Muscle layer of duodenum (tissue), 2 donors: ENCODE data around the gene TIPARP.

Experiments
- H3K27ac ChIP-seq: one replicate; pipeline ENCODE4 v1.7.0; 2013; ENCODE audit warnings: mild to moderate bottlenecking, low read length
- H3K27me3 ChIP-seq: one replicate; pipeline ENCODE4 v1.7.0; 2013; ENCODE audit warnings: low read depth, mild to moderate bottlenecking, control low read depth, low read length
- H3K36me3 ChIP-seq, 2 donors: one replicate each; pipeline ENCODE4 v1.7.0; 2013; ENCODE audit warnings: low read length in 2 of 2, control low read depth in 1 of 2, mild to moderate bottlenecking in 1 of 2; ENCODE audit not compliant: insufficient read depth in 2 of 2, control insufficient read depth in 1 of 2
- H3K4me1 ChIP-seq, 2 donors: one replicate each; pipeline ENCODE4 v1.7.0; 2013; ENCODE audit warnings: low read length in 2 of 2, mild to moderate bottlenecking in 2 of 2, control low read depth in 1 of 2, moderate library complexity in 1 of 2; ENCODE audit not compliant: insufficient read depth in 2 of 2, control insufficient read depth in 1 of 2
- H3K4me3 ChIP-seq, 2 donors: one replicate each; pipeline ENCODE4 v1.7.0; 2013; ENCODE audit warnings: low read length in 2 of 2, low read depth in 1 of 2, mild to moderate bottlenecking in 1 of 2
- H3K9me3 ChIP-seq, 2 donors: one replicate each; pipeline ENCODE4 v1.7.0; 2013; ENCODE audit warnings: low read length in 2 of 2, control low read depth in 1 of 2, mild to moderate bottlenecking in 1 of 2; ENCODE audit not compliant: control insufficient read depth in 1 of 2
- donor health status: healthy.

The TIPARP gene

DNA sequence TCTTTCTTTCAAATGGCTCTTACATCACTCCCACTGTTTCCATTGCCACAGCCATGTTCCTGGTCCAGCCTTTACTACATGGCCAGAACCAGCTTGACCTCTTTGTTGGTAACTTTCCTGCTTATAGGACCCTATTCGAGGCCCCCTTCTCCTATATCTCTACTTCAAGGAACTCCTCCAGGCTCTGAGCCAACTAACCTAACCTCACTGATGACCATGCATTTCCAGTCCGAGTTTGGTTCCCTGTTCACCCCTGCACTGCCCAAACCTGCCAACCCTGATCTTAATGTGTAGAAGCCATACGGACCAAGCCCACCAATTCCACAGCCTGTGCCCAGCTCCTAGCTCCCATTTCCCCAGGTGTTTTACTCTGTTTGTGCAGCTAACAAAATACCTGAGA lies 38.4 kb upstream of the TIPARP start:
- H3K4me1 ChIP-seq: no peaks in the 10 kb centered on the region

DNA sequence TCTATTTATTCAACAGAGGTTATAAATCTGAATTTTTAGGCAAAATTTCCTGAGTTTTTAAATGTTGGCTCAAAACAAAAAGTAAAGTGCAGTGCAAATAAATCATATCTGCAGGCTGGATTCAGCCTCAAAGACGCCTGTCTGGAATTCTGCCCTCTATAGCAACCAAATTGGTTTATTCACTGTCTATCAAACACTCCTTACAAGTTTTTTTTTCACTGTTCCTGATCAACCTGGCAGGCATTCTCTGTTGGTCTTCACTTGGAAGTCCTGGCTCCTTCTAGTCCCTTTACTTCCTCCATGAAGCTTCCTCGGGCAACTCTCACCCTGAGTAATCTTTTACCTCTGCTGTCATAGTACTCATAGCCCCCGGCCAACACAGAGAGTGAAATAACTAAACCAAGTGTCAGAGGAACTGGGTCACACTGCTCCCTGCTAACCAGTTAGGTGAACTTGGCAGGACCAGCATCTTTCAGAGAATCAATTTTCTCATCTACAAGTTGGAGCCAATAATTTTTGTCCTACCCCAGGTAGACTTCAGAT lies 36.8 kb upstream of the TIPARP start:
- no peak overlapping the region for H3K4me3 ChIP-seq

More for the DNA sequence above, 38.4 kb upstream of the TIPARP start:
- no peak overlapping the region for H3K27ac ChIP-seq
- H3K36me3 ChIP-seq: no peaks in the 10 kb centered on the region
- H3K9me3 ChIP-seq: no peaks in the 10 kb centered on the region
- no peaks in the 10 kb centered on the region for H3K27me3 ChIP-seq
- H3K4me3 ChIP-seq: no peak overlapping the region

DNA sequence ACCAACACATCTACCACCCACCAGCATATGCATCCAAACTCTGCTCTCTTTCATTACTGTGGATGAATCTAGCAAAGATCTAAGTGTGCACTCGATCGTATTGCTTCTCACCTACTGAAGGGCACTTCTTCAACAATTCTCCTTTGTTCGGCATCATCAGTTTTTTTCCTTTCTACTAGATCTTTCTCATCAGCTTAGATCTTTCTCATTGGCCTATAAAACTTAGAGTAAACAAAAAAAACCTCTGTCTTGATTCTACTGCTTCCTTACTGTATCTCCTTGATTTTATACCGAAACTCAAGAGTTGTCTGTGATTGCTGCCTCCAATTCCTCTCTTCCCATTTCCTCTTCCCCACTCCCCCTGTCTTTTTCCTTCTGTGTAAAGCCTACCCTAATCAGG lies 36.1 kb upstream of the TIPARP start:
- no peak overlapping the region for H3K27ac ChIP-seq
- H3K27me3 ChIP-seq: no peaks in the 10 kb centered on the region
- no peak overlapping the region for H3K4me3 ChIP-seq

More for the DNA sequence above, 36.8 kb upstream of the TIPARP start:
- Histone ChIP-seq H3K27ac (no peak overlapping the region), H3K27me3 (no peaks in the 10 kb centered on the region), H3K36me3 (no peaks in the 10 kb centered on the region), H3K9me3 (no peaks in the 10 kb centered on the region), H3K4me1 (no peaks in the 10 kb centered on the region)

DNA sequence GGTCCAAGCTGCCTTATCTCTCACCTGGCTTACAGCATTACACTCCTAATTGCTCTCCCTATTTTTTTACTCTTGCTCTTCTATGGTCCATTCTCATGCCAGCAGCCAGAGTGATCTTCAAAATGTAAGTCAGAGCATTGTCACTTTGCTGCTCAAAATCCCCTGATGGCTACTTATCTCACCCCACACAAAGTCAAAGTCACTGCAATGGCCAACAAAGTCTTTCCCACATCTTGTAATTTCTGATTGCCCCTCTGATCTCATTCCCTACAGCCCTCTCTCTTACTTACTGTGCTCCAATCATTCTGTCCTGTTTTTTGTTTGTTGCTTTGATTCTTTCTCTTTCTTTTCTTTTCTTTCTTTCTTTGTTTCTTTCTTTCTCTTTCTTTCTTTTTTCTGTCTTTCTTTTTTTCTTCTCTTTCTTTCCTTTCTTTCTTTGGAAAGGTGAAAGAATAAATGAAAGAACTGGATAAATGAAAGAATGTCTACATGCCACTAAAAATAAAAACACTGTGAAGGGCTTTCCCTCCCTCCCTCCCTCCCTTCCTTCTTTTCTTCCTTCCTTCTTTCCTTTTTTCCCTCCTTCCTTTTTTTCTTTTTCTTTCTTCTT lies 34.9 kb upstream of the TIPARP start:
- Histone ChIP-seq H3K27me3 (no peaks in the 10 kb centered on the region), H3K4me1 (no peaks in the 10 kb centered on the region), H3K36me3 (no peaks in the 10 kb centered on the region), H3K27ac (no peak overlapping the region), H3K9me3 (no peaks in the 10 kb centered on the region), H3K4me3 (no peak overlapping the region)

More for the DNA sequence above, 36.1 kb upstream of the TIPARP start:
- Histone ChIP-seq H3K36me3 (no peaks in the 10 kb centered on the region), H3K4me1 (no peaks in the 10 kb centered on the region), H3K9me3 (no peaks in the 10 kb centered on the region)

DNA sequence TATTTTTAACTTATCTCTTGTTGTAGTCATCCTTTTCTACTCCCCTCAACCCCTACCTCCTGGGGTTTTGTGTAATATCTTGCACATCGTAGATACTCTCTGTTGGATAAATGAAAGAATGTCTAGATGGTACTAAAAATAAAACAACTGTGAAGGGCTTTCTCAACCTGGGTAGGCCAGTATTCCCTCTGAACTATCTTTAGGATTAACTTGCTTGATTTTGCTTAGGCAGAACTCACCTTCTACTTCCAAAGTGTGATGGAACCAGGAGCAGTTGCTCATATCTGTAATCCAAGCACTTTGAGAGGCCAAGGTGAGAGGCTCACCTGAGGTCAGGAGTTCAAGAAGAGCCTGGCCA lies 32.8 kb upstream of the TIPARP start:
- Histone ChIP-seq H3K27me3 (no peaks in the 10 kb centered on the region), H3K36me3 (no peaks in the 10 kb centered on the region), H3K4me3 (no peak overlapping the region), H3K27ac (no peak overlapping the region), H3K9me3 (no peaks in the 10 kb centered on the region), H3K4me1 (no peaks in the 10 kb centered on the region)

DNA sequence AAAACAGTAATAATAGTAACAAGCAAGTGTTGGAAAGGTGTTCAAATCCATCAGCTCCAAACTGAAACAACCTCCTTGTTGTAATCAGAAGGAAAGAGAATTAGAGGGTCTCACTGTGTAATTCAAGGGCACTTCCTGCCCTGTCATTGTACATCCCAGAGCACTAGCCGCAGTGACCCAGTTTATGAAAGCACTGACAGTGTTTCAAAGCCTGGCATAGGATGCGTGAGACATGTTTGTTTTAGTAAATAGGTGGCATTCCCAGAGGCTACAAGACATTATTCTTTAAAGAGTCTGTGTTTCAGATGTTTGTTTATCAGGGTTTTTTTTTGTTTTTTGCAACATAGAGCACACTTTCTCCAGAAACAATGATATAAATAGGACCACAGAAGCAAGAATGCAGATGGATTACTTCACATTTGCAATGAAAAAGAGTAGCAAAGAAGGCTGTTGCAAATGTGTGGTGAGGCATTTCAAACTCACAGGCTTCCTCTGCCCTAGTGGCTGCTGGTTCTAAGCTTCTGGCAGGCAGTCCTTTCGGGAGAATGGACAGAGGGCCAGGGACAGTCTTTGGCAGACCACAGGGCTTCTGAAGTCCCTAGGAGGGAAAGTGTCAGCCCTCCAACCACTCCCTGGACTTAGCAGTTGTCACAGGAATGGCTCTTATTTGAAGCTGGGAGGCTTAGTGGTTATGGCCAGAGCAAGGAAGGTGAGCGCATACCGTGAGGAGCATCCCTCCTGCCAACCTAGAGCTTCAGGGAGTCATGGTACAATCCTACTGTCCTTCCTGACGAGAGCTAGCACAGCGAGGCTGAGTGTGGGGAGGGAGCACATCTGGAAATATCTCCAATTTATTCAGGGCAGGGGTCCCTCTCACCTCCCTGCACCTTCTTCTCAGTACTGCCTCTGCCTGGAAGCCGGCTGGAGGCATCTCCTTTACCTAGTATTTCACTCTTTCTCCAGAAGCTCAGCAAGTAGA lies 31.4 kb upstream of the TIPARP start:
- H3K36me3 ChIP-seq: no peaks in the 10 kb centered on the region
- H3K9me3 ChIP-seq: no peaks in the 10 kb centered on the region
- H3K27ac ChIP-seq: no peak overlapping the region
- H3K27me3 ChIP-seq: no peaks in the 10 kb centered on the region
- no peaks in the 10 kb centered on the region for H3K4me1 ChIP-seq
- H3K4me3 ChIP-seq: peak overlapping the region in 1 of 2 donors; percentile 22

DNA sequence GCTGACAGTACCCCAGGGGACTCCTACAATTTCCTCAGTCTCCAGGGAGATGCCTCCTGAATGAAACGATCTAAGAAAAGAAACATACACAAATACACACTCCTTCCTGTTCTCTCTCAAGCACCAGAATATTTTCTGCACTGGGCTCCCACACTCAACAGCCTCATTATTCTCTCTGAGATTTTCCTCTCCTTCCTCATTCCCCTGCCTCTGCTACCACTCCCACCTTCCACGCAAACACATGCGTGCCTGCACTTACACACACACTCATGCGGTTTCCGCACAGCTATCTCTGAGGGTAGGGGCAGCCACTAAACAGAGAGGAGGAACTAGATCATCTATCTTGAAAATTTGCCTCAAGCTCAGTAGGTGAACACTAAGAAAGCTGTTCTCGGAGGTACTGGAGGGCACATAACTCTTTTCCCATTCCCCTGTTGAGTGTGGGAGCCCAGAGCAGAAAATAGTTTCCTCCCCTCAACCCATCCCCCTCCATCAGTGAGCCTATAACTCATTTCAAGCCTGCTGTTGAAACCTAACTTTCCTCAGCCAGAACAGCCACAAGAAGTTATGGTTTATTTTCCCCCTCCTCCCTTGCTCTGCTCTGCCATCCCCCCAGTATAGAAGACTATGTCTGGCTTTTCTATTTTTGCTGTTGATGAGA lies 30.5 kb upstream of the TIPARP start:
- Histone ChIP-seq H3K27ac (no peak overlapping the region), H3K27me3 (no peaks in the 10 kb centered on the region), H3K36me3 (no peaks in the 10 kb centered on the region), H3K9me3 (no peaks in the 10 kb centered on the region), H3K4me3 (peak overlapping the region; percentile 22 to 23), H3K4me1 (no peaks in the 10 kb centered on the region)

DNA sequence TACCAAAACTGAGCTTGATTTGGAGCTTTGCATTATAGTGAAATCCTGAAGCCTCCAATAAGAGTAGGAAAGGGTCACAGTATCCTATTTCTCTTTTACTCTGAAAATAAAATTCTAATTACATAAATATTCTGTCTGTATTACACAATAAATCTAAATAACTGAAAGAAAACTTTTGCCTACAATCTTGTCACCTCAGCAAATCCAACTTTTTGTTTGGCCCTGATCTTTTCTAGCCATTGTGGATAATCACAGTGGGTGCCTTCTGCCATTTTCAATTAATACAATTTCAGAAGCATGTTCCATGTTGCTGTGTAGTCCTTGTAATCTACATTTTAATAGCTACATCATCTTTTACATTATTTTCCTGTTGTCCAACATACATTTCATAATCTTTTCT lies 29.4 kb upstream of the TIPARP start:
- Histone ChIP-seq H3K27me3 (no peaks in the 10 kb centered on the region), H3K36me3 (no peaks in the 10 kb centered on the region), H3K4me3 (no peak overlapping the region), H3K27ac (no peak overlapping the region), H3K9me3 (no peaks in the 10 kb centered on the region), H3K4me1 (no peaks in the 10 kb centered on the region)

DNA sequence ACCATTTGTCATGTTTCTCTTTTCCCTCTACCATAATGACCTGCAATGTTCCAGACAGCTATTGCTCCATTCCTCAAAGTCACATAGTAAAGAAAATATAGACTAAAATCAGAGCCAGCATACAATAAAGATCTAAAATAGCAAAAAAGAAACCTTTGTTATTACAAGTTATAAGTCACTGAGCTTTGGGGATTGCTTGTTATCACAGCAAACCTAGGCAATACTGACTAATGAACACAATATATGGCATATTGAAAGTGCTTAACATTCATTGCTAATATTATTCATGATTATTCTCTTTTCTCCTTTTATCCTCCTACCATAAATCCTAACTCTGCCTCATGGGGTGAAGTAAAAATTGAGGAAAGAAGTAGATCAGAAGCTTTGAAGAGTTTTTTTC lies 27.4 kb upstream of the TIPARP start:
- Histone ChIP-seq H3K36me3 (no peaks in the 10 kb centered on the region), H3K9me3 (no peaks in the 10 kb centered on the region), H3K4me3 (no peak overlapping the region), H3K4me1 (no peaks in the 10 kb centered on the region), H3K27ac (no peak overlapping the region), H3K27me3 (no peaks in the 10 kb centered on the region)

DNA sequence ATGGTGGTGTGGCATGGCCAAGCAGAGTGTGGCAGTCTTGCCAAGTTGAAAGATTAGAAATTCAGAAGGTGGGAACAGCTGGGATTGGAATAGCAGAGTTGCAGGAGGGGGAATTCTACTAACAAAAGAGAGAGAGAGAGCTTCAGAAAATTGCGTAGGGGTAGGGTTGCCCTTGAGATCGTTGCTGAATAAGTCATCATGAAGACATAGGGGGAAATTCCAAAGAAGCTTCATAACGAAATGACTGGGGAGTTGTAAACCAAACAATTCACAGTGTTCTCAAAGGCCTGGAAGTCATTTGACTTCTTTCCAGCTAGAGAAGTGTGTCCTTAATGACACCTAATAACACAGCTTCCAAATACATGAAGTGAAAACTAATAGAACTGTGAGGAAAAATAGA lies 26.3 kb upstream of the TIPARP start:
- Histone ChIP-seq H3K4me3 (no peak overlapping the region), H3K4me1 (no peaks in the 10 kb centered on the region)

DNA sequence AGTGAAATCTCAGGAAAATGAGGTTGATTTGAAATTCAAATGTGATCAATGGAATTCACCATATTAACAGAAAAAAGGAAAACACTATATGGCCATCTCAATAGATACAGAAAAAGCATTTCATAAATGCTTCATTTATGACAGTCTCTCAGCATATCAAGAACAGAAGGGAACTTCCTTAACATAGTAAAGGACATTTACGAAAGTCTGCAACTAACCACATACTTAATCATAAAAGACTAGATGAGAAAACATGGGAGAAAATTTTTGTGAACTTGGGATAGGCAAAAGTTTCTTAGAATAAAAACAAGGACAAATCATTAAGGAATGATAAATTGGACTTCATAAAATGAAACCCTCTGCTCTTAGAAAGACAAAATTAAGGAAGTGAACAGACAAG lies 24.7 kb upstream of the TIPARP start:
- no peaks in the 10 kb centered on the region for H3K9me3 ChIP-seq
- no peaks in the 10 kb centered on the region for H3K27me3 ChIP-seq
- no peak overlapping the region for H3K27ac ChIP-seq
- H3K4me1 ChIP-seq: no peaks in the 10 kb centered on the region
- H3K36me3 ChIP-seq: no peaks in the 10 kb centered on the region
- H3K4me3 ChIP-seq: no peak overlapping the region

More for the DNA sequence above, 26.3 kb upstream of the TIPARP start:
- H3K27ac ChIP-seq: no peak overlapping the region
- no peaks in the 10 kb centered on the region for H3K36me3 ChIP-seq
- H3K27me3 ChIP-seq: no peaks in the 10 kb centered on the region
- no peaks in the 10 kb centered on the region for H3K9me3 ChIP-seq
